Brain microvascular endothelial cell (primary cell): ENCODE results near the gene CAMTA1.

Source experiments
- DNase-seq: peaks from one replicate; pipeline ENCODE4 v3.0.0-alpha.2; 2020
- H3K27ac ChIP-seq: fragments of 250-450 bp; sonication (Bioruptor Pico); 2 replicates; pipeline ENCODE4 v1.5.1; 2020; ENCODE audit warnings: mild to moderate bottlenecking, moderate library complexity
- H3K27me3 ChIP-seq: fragments of 250-450 bp; sonication (Bioruptor Pico); replicated peaks from 2 replicates; pipeline ENCODE4 v1.5.1; 2020; ENCODE audit warnings: mild to moderate bottlenecking
- H3K36me3 ChIP-seq: fragments of 250-450 bp; sonication (Bioruptor Pico); replicated peaks from 2 replicates; pipeline ENCODE4 v1.5.1; 2020; ENCODE audit warnings: mild to moderate bottlenecking
- H3K4me3 ChIP-seq: 2 replicates; pipeline ENCODE4 v1.5.1; 2011; ENCODE audit warnings: low read depth, mild to moderate bottlenecking, control low read depth, low read length, moderate library complexity
- in situ Hi-C: cut with HindIII; loops from 2 replicates; pipeline ENCODE4 v1.10.0; 2017; ENCODE audit warnings: low sequenced_read_pairs, low pct_ligation_motif_present
- TF ChIP-seq, protein P1 (sequence below): IDR thresholded peaks from 2 replicates; pipeline ENCODE4 v1.5.1; 2011; ENCODE audit warnings: low read depth, mild to moderate bottlenecking, moderate library complexity, low read length, control low read depth, inconsistent platforms; ENCODE audit errors: missing control alignments

The CAMTA1 gene

GRCh38 chr1:7284839-7285435 is 499.7 kb downstream of the CAMTA1 start:
- TF ChIP-seq, protein P1, sequence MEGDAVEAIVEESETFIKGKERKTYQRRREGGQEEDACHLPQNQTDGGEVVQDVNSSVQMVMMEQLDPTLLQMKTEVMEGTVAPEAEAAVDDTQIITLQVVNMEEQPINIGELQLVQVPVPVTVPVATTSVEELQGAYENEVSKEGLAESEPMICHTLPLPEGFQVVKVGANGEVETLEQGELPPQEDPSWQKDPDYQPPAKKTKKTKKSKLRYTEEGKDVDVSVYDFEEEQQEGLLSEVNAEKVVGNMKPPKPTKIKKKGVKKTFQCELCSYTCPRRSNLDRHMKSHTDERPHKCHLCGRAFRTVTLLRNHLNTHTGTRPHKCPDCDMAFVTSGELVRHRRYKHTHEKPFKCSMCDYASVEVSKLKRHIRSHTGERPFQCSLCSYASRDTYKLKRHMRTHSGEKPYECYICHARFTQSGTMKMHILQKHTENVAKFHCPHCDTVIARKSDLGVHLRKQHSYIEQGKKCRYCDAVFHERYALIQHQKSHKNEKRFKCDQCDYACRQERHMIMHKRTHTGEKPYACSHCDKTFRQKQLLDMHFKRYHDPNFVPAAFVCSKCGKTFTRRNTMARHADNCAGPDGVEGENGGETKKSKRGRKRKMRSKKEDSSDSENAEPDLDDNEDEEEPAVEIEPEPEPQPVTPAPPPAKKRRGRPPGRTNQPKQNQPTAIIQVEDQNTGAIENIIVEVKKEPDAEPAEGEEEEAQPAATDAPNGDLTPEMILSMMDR: no peak
- in situ Hi-C loops: no loop called here

GRCh38 chr1:7285856-7286454 is 500.7 kb downstream of the CAMTA1 start:
- DNase-seq: no peak
- Histone ChIP-seq H3K27ac (no peak overlapping the region), H3K36me3 (no peaks in the 10 kb centered on the region), H3K4me3 (no peak overlapping the region), H3K27me3 (no peaks in the 10 kb centered on the region)
- TF ChIP-seq, protein P1: no peak
- in situ Hi-C loops: no loop called here

More at GRCh38 chr1:7284839-7285435, 499.7 kb downstream of the CAMTA1 start:
- no peaks in the 10 kb centered on the region for H3K36me3 ChIP-seq
- H3K4me3 ChIP-seq: no peak overlapping the region
- DNase-seq: no peak
- H3K27ac ChIP-seq: no peak overlapping the region
- H3K27me3 ChIP-seq: no peaks in the 10 kb centered on the region

DNA sequence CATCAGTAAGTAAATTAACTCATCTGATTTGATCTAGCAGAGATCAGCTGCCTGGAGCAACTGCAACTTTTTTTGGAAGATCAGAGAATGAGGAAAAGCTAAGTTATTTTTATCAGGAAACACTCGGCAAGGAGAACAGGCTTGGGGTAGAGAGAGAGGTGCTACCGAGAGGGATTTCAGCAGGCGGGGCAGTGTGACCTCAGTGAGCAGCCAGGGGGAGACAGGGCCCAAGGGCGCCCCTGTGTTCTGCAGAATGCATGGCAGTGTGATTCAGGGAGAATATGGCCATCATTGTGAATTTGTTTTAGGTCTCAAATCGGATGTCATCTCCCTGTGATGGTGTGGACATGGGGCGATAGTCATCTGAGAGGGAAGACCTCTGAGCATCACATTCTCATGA is 501.8 kb downstream of the CAMTA1 start:
- no peak for DNase-seq
- in situ Hi-C loops: no loop called here
- TF ChIP-seq, protein P1: no peak

DNA sequence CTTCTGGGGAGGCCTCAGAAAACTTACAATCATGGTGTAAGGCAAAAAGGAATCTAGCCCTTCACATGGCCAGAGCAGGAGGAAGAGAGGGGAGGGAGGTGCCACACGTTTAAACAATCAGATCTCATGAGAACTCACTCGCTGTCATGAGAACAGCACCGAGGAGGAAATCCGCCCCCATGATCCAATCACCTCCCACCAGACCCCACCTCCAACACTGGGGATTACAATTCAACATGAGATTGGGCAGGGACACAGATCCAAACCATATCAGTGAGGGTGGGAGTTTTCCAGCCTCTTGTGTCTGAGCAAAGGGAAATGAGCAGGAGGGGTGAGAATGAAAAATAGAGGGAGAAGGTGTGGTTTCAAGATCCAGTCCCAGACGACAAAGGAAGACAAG is 503.7 kb downstream of the CAMTA1 start:
- Histone ChIP-seq H3K36me3 (no peaks in the 10 kb centered on the region), H3K27me3 (no peaks in the 10 kb centered on the region), H3K27ac (no peak overlapping the region), H3K4me3 (no peak overlapping the region)
- DNase-seq: no peak
- in situ Hi-C loops: no loop called here
- TF ChIP-seq, protein P1: no peak

More for the DNA sequence above, 501.8 kb downstream of the CAMTA1 start:
- H3K27ac ChIP-seq: no peak overlapping the region
- no peaks in the 10 kb centered on the region for H3K36me3 ChIP-seq
- no peaks in the 10 kb centered on the region for H3K27me3 ChIP-seq
- no peak overlapping the region for H3K4me3 ChIP-seq

DNA sequence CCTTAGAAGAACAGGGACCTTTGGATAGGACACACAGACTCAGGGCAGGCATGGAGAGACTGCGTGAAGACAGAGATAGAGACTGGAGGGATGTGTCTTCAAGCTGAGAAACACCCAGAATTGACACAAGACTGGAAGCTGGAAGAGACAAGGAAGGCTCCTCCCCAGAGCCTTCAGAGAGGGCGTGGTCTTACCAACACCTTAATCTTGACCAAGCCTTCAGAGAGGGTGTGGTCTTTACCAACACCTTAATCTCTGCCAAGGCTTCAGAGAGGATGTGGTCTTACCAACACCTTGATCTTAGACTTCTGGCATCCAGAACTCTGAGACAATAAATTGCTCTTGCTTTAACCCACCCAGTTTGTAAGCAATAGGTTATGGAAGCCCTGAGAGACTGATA is 504.4 kb downstream of the CAMTA1 start:
- in situ Hi-C loops: no loop called here
- TF ChIP-seq, protein P1: no peak
- no peak for DNase-seq
- H3K27me3 ChIP-seq: no peaks in the 10 kb centered on the region
- H3K27ac ChIP-seq: no peak overlapping the region
- no peaks in the 10 kb centered on the region for H3K36me3 ChIP-seq
- no peak overlapping the region for H3K4me3 ChIP-seq
